ENCODE data around the gene ADAM12.

ADAM12 gene

GRCh38 chr10:126393076-126393475, 4.8 kb upstream of the ADAM12 start:
- DNase-seq (ENCODE audit: low spot score) = no peak
- TF ChIP-seq CTCF (IDR thresholded peaks at IDR 0.05; ENCODE audit: extremely low read depth, missing control alignments) = no peak

- DNase-seq (ENCODE audit: low spot score) = no peak
- no peak for TF ChIP-seq CTCF (IDR thresholded peaks at IDR 0.05; ENCODE audit: extremely low read depth, missing control alignments)
Observed at GRCh38 chr10:126392469-126392868, 4.2 kb upstream of the ADAM12 start.

GRCh38 chr10:126392068-126392467, 3.8 kb upstream of the ADAM12 start:
- TF ChIP-seq CTCF (IDR thresholded peaks at IDR 0.05; ENCODE audit: extremely low read depth, missing control alignments) = no peak

DNA sequence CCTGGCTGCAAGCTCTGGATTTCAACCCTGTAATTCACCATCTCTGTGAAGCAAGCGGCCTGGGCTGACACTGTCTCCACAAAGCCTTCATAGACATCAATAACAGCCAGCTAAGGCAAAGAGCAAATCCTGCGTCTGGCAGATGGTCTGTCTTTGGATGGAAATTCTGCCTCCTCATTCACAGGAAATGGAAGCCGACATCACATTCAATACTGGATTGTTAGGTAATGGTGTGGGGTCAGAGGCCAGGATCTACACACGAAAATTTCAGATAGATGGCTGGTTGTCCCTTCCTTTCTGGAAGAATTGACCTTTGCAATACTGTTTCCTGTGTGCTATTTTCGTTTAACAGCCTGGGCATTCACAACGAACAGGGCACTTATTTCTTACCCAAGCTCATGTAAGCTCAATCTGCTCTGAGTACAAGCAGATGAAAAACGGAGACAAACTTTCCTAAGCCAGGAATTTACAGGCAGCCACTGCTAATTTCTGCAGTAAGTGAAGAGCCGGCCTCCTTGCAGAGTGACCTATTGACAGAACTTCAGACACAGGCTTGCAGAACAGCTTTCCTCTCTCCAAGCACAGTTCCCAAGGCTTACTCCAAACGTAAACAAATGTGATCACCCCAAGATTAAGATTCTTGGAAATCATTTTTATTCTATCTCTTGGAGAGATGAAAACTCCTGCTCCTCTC, 3.1 kb upstream of the ADAM12 start:
- DNase-seq (ENCODE audit: low spot score) = no peak
- no peak for TF ChIP-seq CTCF (IDR thresholded peaks at IDR 0.05; ENCODE audit: extremely low read depth, missing control alignments)

More at GRCh38 chr10:126392068-126392467, 3.8 kb upstream of the ADAM12 start:
- no peak for DNase-seq (ENCODE audit: low spot score)

- TF ChIP-seq CTCF (IDR thresholded peaks at IDR 0.05; ENCODE audit: extremely low read depth, missing control alignments) = no peak
- DNase-seq (ENCODE audit: low spot score) = no peak
Observed at GRCh38 chr10:126390324-126390723, 2.0 kb upstream of the ADAM12 start.

DNA sequence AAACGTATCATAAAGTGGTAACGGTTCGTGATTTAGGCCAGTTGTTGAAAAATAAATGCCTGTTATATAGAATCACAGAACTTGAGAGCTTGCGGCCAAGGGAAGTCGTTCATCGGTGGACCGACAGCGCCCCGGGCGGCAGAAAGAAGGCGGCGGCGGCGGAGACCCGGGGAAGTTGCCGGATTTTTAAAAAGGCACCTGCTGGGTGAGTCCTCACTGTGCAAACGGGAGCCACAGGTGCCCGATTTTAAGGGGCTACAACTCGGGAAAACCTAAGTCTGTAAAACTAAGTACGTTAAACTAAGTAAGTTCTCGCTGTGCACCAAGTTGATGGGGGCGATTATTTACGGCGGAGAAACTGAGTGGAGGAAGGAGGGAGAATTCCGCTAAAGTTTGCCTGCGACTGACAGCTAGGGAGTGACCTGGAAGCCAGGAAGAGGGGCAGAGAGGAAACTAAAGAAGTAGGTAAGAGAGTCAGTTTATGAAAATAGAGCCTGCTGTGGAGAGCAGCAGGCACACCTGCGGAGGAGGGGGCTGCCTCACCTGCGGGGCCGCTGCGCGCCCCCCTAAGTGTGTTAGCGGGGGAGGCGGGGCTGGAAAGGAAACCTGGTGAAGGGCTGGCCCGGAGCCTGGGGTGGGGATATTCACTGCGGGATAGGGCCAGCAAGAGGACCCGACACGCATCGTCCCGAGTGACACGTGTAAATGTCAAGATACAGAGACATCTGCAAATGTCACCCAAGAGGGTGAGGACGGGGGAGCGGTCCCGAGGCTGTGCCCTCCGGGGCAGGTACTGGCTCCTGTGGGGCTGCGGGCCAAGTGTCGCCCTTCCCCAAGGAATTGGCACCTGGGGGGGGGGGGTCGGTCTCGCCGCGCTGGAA, 996 bp downstream of the ADAM12 start:
- DNase-seq (ENCODE audit: low spot score) = peak; percentile 45
- peak; percentile 35 for TF ChIP-seq CTCF (IDR thresholded peaks at IDR 0.05; ENCODE audit: extremely low read depth, missing control alignments)

DNA sequence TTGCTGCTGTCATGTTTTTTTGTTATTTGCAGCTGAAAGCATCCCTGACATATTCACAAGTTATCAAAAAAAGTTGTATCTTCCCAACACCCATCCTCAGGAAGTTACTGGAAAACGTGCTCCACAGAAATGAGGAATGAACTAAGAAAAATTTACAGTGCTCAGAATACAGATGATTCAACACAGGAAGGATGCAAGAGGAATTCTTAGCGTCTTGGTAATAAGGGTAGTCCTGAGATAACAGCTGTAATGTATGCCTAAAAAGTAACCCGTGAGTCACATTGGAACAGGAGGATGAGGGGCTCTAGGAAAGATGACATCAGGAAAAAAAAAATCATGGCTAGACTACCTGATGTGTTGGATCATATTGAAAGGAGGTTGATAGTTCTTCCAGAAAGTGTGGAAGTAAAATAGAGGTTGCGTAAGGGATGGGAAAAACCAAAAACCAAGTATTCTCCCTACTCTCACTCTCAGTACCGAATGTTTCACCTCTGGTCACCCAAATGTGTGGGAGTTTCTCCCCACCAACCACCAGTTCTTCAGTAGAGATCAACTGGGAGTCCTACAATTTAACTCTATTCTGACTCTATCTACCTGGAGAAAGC, 3.9 kb downstream of the ADAM12 start:
- DNase-seq (ENCODE audit: low spot score) = no peak
- TF ChIP-seq CTCF (IDR thresholded peaks at IDR 0.05; ENCODE audit: extremely low read depth, missing control alignments) = no peak
